HG03558 (cell line): ENCODE data around the gene BEST3.
A peak's percentile ranks its signal among the peaks of the same experiment; 100 is the strongest.

Source experiments
- ATAC-seq: cut with Tn5 transposase; IDR thresholded peaks from one replicate; pipeline ENCODE4 v1.9.1; 2021; ENCODE audit warnings: moderate number of reproducible peaks; ENCODE audit not compliant: unreplicated experiment; ENCODE audit errors: extremely low read depth

The BEST3 gene

GRCh38 chr12:69698769-69699540 is at the start of gene BEST3:
Gene BEST3, minus strand, starts transcription at chr12:69699303. Its CDS starts 1,505 bp downstream, at chr12:69697798.
- no peak for ATAC-seq

GRCh38 chr12:69744109-69744508 is 45.0 kb upstream of the BEST3 start:
- no peak for ATAC-seq

GRCh38 chr12:69739287-69740191 is 40.4 kb upstream of the BEST3 start:
- peak; percentile 17 for ATAC-seq

GRCh38 chr12:69738351-69739286 is 39.5 kb upstream of the BEST3 start, which contains the start of gene RAB3IP:
Gene RAB3IP, plus strand, starts transcription at chr12:69738860. Its CDS starts 16,549 bp downstream, at chr12:69755409.
- ATAC-seq, result peak; percentile 71

GRCh38 chr12:69733638-69734037 is 34.5 kb upstream of the BEST3 start:
- ATAC-seq, result no peak

GRCh38 chr12:69732088-69732487 is 33.0 kb upstream of the BEST3 start:
- no peak for ATAC-seq

- ATAC-seq, result no peak
Measured at GRCh38 chr12:69726922-69727321, 27.8 kb upstream of the BEST3 start.

GRCh38 chr12:69720750-69721149 is 21.6 kb upstream of the BEST3 start:
- no peak for ATAC-seq

GRCh38 chr12:69719336-69720316 is 20.5 kb upstream of the BEST3 start:
- no peak for ATAC-seq

GRCh38 chr12:69714542-69714941 is 15.4 kb upstream of the BEST3 start:
- ATAC-seq, result no peak

GRCh38 chr12:69712826-69713225 is 13.7 kb upstream of the BEST3 start:
- ATAC-seq, result no peak

- no peak for ATAC-seq
Measured at GRCh38 chr12:69708649-69709048, 9.5 kb upstream of the BEST3 start.

- no peak for ATAC-seq
Measured at GRCh38 chr12:69704357-69704756, 5.3 kb upstream of the BEST3 start.

- no peak for ATAC-seq
Measured at GRCh38 chr12:69703146-69703642, 4.1 kb upstream of the BEST3 start.

GRCh38 chr12:69701826-69702225 is 2.7 kb upstream of the BEST3 start:
- ATAC-seq, result no peak

GRCh38 chr12:69698054-69698453 is 1.0 kb downstream of the BEST3 start:
- ATAC-seq, result no peak

GRCh38 chr12:69694123-69694522 is 5.0 kb downstream of the BEST3 start:
- no peak for ATAC-seq

GRCh38 chr12:69689638-69690037 is 9.5 kb downstream of the BEST3 start:
- ATAC-seq, result no peak
